Fibroblast of lung (primary cell): ENCODE data around the gene VIPAS39. TPM values are rescaled to one million over a fixed set of nuclear protein-coding genes. Genes with fewer than 3 reads are reported as not detected.

ENCODE experiments used
- DNase-seq, 2 donors: peaks; one replicate each; pipeline versions ENCODE4 v3.0.0 to v3.0.0-alpha.2; 2010; ENCODE audit warnings: low read depth in 2 of 2
- H2AFZ ChIP-seq: 2 replicates; pipeline ENCODE4 v1.5.1; 2012; ENCODE audit warnings: low read length, control low read depth, inconsistent platforms
- H3K27ac ChIP-seq: 2 replicates; pipeline ENCODE4 v1.5.1; 2011; ENCODE audit warnings: low read length, control low read depth; ENCODE audit not compliant: insufficient read depth
- H3K27me3 ChIP-seq: 2 replicates; pipeline ENCODE4 v1.5.1; 2011; ENCODE audit warnings: mild to moderate bottlenecking, low read length; ENCODE audit not compliant: control insufficient read depth, insufficient read depth
- H3K36me3 ChIP-seq: 2 replicates; pipeline ENCODE4 v1.5.1; 2011; ENCODE audit warnings: low read length; ENCODE audit not compliant: control insufficient read depth, insufficient read depth
- H3K4me1 ChIP-seq: 2 replicates; pipeline ENCODE4 v1.5.1; 2011; ENCODE audit warnings: low read length; ENCODE audit not compliant: control insufficient read depth, insufficient read depth; ENCODE audit errors: extremely low read depth
- H3K4me2 ChIP-seq: 2 replicates; pipeline ENCODE4 v1.5.1; 2011; ENCODE audit warnings: low read length, control low read depth; ENCODE audit not compliant: insufficient read depth; ENCODE audit errors: extremely low read depth
- H3K4me3 ChIP-seq, 4 experiments: fragments of 200-600 bp in 1 of 4; sonication (generic) in 1 of 4; replicated peaks in 1 of 4; 2 replicates each; pipeline ENCODE4 v1.5.1; 2011 to 2016; ENCODE audit warnings: low read length in 4 of 4, low read depth in 3 of 4, mild to moderate bottlenecking in 3 of 4, control low read depth in 2 of 4, inconsistent platforms in 1 of 4, mixed read lengths in 1 of 4; ENCODE audit not compliant: insufficient read depth in 1 of 4; ENCODE audit errors: control extremely low read depth in 1 of 4
- H3K79me2 ChIP-seq: 2 replicates; pipeline ENCODE4 v1.5.1; 2012; ENCODE audit warnings: mild to moderate bottlenecking, low read length, inconsistent platforms; ENCODE audit not compliant: control insufficient read depth, insufficient read depth
- H3K9ac ChIP-seq: 2 replicates; pipeline ENCODE4 v1.5.1; 2011; ENCODE audit warnings: mild to moderate bottlenecking, low read length, control low read depth; ENCODE audit not compliant: insufficient read depth
- H3K9me3 ChIP-seq: 2 replicates; pipeline ENCODE4 v1.5.1; 2012; ENCODE audit warnings: low read depth, low read length; ENCODE audit not compliant: control insufficient read depth, insufficient read depth
- H4K20me1 ChIP-seq: 2 replicates; pipeline ENCODE4 v1.5.1; 2011; ENCODE audit warnings: low read length; ENCODE audit not compliant: control insufficient read depth, insufficient read depth; ENCODE audit errors: extremely low read depth
- EZH2 ChIP-seq: IDR thresholded peaks from 2 replicates; pipeline ENCODE4 v1.5.1; 2012; ENCODE audit warnings: low read length, control low read depth, mild to moderate bottlenecking; ENCODE audit errors: missing control alignments
- polyA plus RNA-seq, 2 donors: library from polyadenylated mRNA; depleted of rRNA in 1 of 2; stranded (reverse) in 1 of 2; unstranded in 1 of 2; fragments of >200 nt; gene quantifications; 2 replicates each; pipeline ENCODE4 v1.2.1, GENCODE V29; 2011 to 2012; ENCODE audit warnings: missing spikeins in 1 of 2
- total RNA-seq: library from RNA; depleted of rRNA; stranded (reverse); fragments of >200 nt; gene quantifications from 2 replicates; pipeline ENCODE4 v1.2.1, GENCODE V29; 2014
- TF ChIP-seq, protein P1 (sequence below), 2 donors: IDR thresholded peaks in 1 of 2; conservative IDR thresholded peaks in 1 of 2; 1 replicate in 1 of 2; 2 replicates in 1 of 2; pipeline ENCODE4 v1.5.1; 2011 to 2012; ENCODE audit warnings: low read length in 2 of 2, control low read depth in 1 of 2, inconsistent platforms in 1 of 2, low read depth in 1 of 2, mild to moderate bottlenecking in 1 of 2

VIPAS39 gene
- total and polyA plus RNA-seq, 2 donors (not counting 1 experiment from before 2014, with no cell fraction given), result 28.1 to 28.2 TPM

DNA sequence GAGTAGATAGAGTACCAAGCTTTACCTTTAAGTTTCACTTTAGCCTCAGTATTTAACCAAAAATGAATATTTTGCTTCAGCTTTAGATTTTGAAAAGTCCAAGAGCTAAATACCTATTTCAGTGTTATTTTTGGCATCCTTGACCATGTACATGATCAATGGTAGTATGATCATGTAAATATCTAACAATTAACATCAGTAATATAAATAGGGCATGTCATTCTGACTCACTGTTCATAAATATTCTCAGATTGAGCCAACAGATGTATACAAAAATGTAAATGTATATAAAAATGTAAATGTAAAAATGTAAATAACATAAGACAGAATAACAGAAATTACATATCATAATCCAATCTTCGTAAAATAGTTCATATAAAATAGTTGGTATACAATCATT, 18.8 kb downstream of the VIPAS39 start:
- Histone ChIP-seq H4K20me1 (no peaks in the 10 kb centered on the region), H3K9me3 (no peaks in the 10 kb centered on the region), H3K79me2 (no peaks in the 10 kb centered on the region), H3K4me2 (no peak overlapping the region), H3K36me3 (peaks cover 8% of the 10 kb centered on the region), H2AFZ (no peak overlapping the region), H3K4me1 (peaks cover 4% of the 10 kb centered on the region), H3K27me3 (no peaks in the 10 kb centered on the region), H3K27ac (no peak overlapping the region), H3K4me3 (no peak overlapping the region), H3K9ac (no peak overlapping the region)
- DNase-seq, result no peak
- TF ChIP-seq EZH2, result no peak
- TF ChIP-seq, protein P1, sequence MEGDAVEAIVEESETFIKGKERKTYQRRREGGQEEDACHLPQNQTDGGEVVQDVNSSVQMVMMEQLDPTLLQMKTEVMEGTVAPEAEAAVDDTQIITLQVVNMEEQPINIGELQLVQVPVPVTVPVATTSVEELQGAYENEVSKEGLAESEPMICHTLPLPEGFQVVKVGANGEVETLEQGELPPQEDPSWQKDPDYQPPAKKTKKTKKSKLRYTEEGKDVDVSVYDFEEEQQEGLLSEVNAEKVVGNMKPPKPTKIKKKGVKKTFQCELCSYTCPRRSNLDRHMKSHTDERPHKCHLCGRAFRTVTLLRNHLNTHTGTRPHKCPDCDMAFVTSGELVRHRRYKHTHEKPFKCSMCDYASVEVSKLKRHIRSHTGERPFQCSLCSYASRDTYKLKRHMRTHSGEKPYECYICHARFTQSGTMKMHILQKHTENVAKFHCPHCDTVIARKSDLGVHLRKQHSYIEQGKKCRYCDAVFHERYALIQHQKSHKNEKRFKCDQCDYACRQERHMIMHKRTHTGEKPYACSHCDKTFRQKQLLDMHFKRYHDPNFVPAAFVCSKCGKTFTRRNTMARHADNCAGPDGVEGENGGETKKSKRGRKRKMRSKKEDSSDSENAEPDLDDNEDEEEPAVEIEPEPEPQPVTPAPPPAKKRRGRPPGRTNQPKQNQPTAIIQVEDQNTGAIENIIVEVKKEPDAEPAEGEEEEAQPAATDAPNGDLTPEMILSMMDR (conservative IDR thresholded peaks at IDR 0.05 in 1 of 2, IDR thresholded peaks at IDR 0.05 in 1 of 2; ENCODE audit: low read depth in 1 of 2, low read length in 2 of 2), result no peak

DNA sequence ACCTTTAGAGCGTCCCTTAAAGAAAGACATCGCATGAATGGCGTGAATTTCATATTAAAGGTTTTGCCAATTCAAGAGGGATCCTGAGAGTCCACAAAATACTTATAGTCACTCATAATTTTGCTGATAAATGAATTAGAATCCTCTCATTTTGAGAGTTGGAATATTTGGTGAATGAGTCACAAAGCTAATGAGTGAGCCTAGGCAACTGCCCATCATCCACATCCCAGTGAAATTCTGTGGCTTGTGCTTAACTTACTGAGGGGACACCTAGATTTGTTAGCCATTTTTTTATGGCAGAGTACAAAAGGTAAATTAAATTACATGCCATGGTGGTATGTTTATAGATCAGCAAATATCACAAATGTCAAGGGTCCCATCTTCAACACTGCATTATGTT, 21.4 kb downstream of the VIPAS39 start:
- H4K20me1 ChIP-seq, result no peaks in the 10 kb centered on the region
- no peak overlapping the region for H3K9ac ChIP-seq
- DNase-seq, result peak in 1 of 2 donors; percentile 16
- H2AFZ ChIP-seq, result no peak overlapping the region
- H3K4me3 ChIP-seq, result no peak overlapping the region
- no peaks in the 10 kb centered on the region for H3K79me2 ChIP-seq
- no peak overlapping the region for H3K27ac ChIP-seq
- H3K9me3 ChIP-seq, result no peaks in the 10 kb centered on the region
- no peaks in the 10 kb centered on the region for H3K27me3 ChIP-seq
- no peak overlapping the region for H3K4me2 ChIP-seq
- H3K4me1 ChIP-seq, result peaks cover 4% of the 10 kb centered on the region
- TF ChIP-seq EZH2, result no peak
- TF ChIP-seq, protein P1 (conservative IDR thresholded peaks at IDR 0.05 in 1 of 2, IDR thresholded peaks at IDR 0.05 in 1 of 2; ENCODE audit: low read depth in 1 of 2, low read length in 2 of 2), result no peak
- H3K36me3 ChIP-seq, result peaks cover 3% of the 10 kb centered on the region

DNA sequence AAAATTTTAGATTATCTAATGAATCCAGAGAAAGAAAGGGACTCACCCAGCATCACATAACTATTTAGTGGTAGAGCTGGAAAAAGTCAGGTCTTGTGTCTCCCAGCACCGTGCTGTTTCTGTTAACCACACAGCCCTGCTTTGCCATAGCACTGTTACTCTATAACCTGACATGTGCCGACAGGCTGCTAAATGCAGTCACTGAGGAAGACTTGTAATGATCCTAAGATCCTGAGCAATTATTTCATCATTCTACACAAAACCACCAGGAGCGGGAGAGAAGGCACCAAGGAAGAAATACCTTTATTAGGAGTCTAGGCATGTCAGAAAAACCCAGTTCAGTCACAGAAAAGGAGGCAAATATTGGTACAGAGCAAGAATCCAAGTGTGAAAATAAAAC, 31.0 kb downstream of the VIPAS39 start:
- H3K27ac ChIP-seq, result no peak overlapping the region
- no peaks in the 10 kb centered on the region for H3K4me1 ChIP-seq
- no peak overlapping the region for H3K4me2 ChIP-seq
- H3K9ac ChIP-seq, result no peak overlapping the region
- no peak overlapping the region for H3K4me3 ChIP-seq
- no peaks in the 10 kb centered on the region for H3K79me2 ChIP-seq
- H2AFZ ChIP-seq, result no peak overlapping the region
- H3K27me3 ChIP-seq, result no peaks in the 10 kb centered on the region
- H3K9me3 ChIP-seq, result no peaks in the 10 kb centered on the region
- DNase-seq, result no peak
- H3K36me3 ChIP-seq, result peaks cover 11% of the 10 kb centered on the region
- TF ChIP-seq, protein P1 (conservative IDR thresholded peaks at IDR 0.05 in 1 of 2, IDR thresholded peaks at IDR 0.05 in 1 of 2; ENCODE audit: low read depth in 1 of 2, low read length in 2 of 2), result no peak
- no peak for TF ChIP-seq EZH2
- no peaks in the 10 kb centered on the region for H4K20me1 ChIP-seq
